ENCODE measurements around the gene FAM174C. TPM values are rescaled to one million over a fixed set of nuclear protein-coding genes. Genes with fewer than 3 reads are reported as not detected.

The FAM174C gene
- total and polyA plus RNA-seq, 2 donors from 2014 or later, result 35.3 to 94.7 TPM

DNA sequence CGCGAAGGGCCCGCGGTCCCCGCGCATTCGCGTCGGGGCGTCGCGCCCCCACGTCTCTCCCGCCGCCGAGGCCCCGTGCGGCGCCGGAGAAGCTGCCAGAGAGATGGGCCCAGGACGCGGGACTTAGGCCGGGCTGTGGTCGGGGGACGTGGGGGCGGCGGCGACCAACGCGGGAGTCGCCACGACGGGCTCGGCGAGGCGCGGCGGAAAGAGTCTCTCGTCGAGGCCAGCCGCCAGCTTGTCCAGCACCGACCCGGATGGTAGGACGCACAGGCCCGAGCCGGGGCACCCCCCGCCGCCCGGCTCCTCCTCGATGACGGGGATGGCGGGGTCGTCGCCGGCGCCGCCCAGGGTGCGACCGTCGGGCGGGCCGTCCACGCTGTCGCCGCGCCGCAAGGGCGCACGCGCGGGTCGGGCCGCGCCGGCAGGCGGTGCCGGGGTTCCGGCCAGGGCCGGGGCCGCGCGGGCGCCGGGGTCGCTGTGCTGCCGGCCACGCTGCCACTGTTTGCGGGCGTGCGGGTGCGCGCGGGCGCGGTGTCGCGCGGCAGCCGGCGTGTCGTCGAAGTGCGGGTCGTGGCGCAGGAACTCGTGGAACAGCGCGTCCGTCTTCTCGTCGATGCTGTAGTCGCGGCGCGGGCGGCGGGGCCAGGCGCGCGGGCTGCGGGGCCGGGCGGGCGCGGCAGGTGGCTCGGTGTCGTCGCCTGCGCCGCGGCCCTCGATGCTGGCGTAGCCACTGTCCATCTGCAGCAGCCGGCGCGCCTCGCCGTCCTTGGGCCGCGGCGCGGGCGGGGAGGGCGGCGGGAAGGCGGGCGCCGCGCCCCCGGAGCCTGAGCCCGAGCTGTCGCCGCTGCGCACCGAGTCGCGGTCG is 46.0 kb upstream of the FAM174C start:
- no peak overlapping the region for H3K27ac ChIP-seq (ENCODE audit: low read depth in 2 of 2, low read length in 2 of 2)
- H3K27me3 ChIP-seq (ENCODE audit: control insufficient read depth, insufficient read depth, low read length), result no peaks in the 10 kb centered on the region
- intact Hi-C loops (cut with DNase I), result no loop called here
- FAIRE-seq, result no peak
- H3K36me3 ChIP-seq (ENCODE audit: control insufficient read depth in 2 of 3, insufficient read depth in 3 of 3, low read length in 3 of 3), result no peaks in the 10 kb centered on the region
- peaks cover 0 to 9% (median 0%) of the 10 kb centered on the region in 3 donors for H3K4me1 ChIP-seq (ENCODE audit: control insufficient read depth in 2 of 3, insufficient read depth in 2 of 3, low read depth in 1 of 3, low read length in 3 of 3)
- TF ChIP-seq CTCF (IDR thresholded peaks at IDR 0.05; ENCODE audit: borderline replicate concordance, extremely low read depth, insufficient read depth), result no peak
- no peak for DNase-seq
- H3K9me3 ChIP-seq (ENCODE audit: control insufficient read depth in 2 of 3, insufficient read depth in 1 of 3, low read length in 3 of 3), result no peaks in the 10 kb centered on the region
- H3K9ac ChIP-seq (ENCODE audit: low read length in 3 of 3), result no peak overlapping the region
- no peak overlapping the region for H3K4me3 ChIP-seq (ENCODE audit: low read length in 3 of 3)

- intact Hi-C loops (cut with DNase I), result no loop called here
- no peak overlapping the region for H3K9ac ChIP-seq (ENCODE audit: low read length in 3 of 3)
- H3K9me3 ChIP-seq (ENCODE audit: control insufficient read depth in 2 of 3, insufficient read depth in 1 of 3, low read length in 3 of 3), result no peaks in the 10 kb centered on the region
- no peak overlapping the region for H3K4me3 ChIP-seq (ENCODE audit: low read length in 3 of 3)
- peaks cover 0 to 9% (median 0%) of the 10 kb centered on the region in 3 donors for H3K4me1 ChIP-seq (ENCODE audit: control insufficient read depth in 2 of 3, insufficient read depth in 2 of 3, low read depth in 1 of 3, low read length in 3 of 3)
- no peak for TF ChIP-seq CTCF (IDR thresholded peaks at IDR 0.05; ENCODE audit: borderline replicate concordance, extremely low read depth, insufficient read depth)
- no peaks in the 10 kb centered on the region for H3K36me3 ChIP-seq (ENCODE audit: control insufficient read depth in 2 of 3, insufficient read depth in 3 of 3, low read length in 3 of 3)
- no peaks in the 10 kb centered on the region for H3K27me3 ChIP-seq (ENCODE audit: control insufficient read depth, insufficient read depth, low read length)
- DNase-seq (no peak), FAIRE-seq (no peak)
- H3K27ac ChIP-seq (ENCODE audit: low read depth in 2 of 2, low read length in 2 of 2), result no peak overlapping the region
Measured at GRCh38 chr19:1229924-1230782, 45.2 kb upstream of the FAM174C start.

- TF ChIP-seq CTCF (IDR thresholded peaks at IDR 0.05; ENCODE audit: borderline replicate concordance, extremely low read depth, insufficient read depth), result no peak
- Histone ChIP-seq H3K4me1 (ENCODE audit: control insufficient read depth in 2 of 3, insufficient read depth in 2 of 3, low read depth in 1 of 3, low read length in 3 of 3) (peaks cover 0 to 9% (median 0%) of the 10 kb centered on the region in 3 donors), H3K27me3 (ENCODE audit: control insufficient read depth, insufficient read depth, low read length) (no peaks in the 10 kb centered on the region), H3K9me3 (ENCODE audit: control insufficient read depth in 2 of 3, insufficient read depth in 1 of 3, low read length in 3 of 3) (no peaks in the 10 kb centered on the region), H3K4me3 (ENCODE audit: low read length in 3 of 3) (no peak overlapping the region), H3K9ac (ENCODE audit: low read length in 3 of 3) (no peak overlapping the region), H3K27ac (ENCODE audit: low read depth in 2 of 2, low read length in 2 of 2) (no peak overlapping the region), H3K36me3 (ENCODE audit: control insufficient read depth in 2 of 3, insufficient read depth in 3 of 3, low read length in 3 of 3) (no peaks in the 10 kb centered on the region)
- FAIRE-seq, result no peak
- DNase-seq, result peak in 3 of 5 donors; percentile 26 to 71 (median 51)
- intact Hi-C loops (cut with DNase I), result no loop called here
Measured at GRCh38 chr19:1230783-1231489, 44.4 kb upstream of the FAM174C start.

All from kidney (tissue), 14 donors.